Bone marrow (tissue), 2 donors: ENCODE results near the gene COA1.
A peak's percentile ranks its signal among the peaks of the same experiment; 100 is the strongest.

Experiments
- DNase-seq, 2 donors: peaks; one replicate each; lab custom pipeline; 2025; lab: John Stamatoyannopoulos, UW

COA1 gene

DNA sequence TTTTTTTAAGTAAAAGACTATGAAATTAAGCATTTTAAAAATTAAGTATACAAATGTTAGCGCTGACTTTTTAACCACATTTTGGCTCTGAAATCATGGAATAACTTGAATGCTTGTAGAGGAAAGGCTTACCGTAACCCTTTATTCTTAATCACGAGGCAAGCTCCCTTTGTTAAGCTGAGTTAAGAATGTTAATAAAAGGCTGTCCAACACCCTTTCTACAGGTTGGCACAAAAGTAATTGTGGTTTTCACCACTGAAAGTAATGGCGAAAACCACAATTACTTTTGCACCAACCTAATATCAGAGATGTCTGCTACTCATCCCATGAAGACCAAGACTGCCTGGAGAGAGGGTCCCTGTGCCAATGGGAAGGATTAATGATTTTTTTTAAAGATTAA, 75.9 kb downstream of the COA1 start:
- no peak for DNase-seq

DNA sequence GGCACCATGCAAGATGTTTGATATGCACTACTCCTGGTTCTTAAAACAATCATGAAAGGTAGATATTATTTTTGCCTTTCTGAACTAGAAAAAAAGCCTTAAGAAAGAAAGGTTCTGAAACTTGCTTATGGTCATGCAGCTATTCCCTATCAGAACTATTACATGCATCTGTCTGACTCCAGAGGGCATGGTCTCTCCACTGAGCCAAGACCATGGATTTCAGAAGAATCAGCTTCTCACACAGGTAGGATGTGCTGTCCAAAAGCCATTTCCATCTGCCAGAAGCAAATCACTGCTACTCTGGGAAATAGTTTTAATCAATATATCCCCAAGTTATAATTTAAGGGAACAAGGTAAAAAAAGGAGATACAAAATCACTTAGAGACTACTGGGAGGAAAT, 77.0 kb downstream of the COA1 start:
- DNase-seq: no peak

- no peak for DNase-seq
Measured at GRCh38 chr7:43650457-43651052, 78.8 kb downstream of the COA1 start.

DNA sequence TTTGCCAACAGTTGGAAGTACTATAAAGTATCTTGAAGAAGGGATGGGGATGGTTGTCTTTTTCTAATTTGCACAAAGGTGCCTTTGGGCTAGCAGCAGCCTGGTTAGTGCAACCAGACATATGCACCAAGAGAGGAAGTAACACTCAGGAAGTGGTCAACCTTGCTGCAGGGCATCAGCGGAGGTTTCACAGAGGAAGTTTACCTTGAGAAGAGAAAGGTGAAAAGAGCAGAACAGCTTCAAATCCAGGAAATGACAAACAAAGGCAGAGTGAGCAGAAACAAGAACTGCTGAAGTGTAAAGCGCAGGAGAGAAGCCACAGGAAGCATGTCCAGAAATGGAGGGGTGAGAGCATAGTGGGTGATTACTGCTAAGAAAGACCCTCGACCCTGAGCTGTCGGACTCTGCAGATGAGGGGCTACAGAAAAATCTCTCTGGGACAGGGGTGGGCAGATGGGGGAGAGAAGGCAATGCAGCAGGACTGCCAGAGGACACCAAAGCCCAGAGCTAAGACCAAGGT, 79.5 kb downstream of the COA1 start:
- peak in 1 of 2 donors; percentile 16 for DNase-seq

DNA sequence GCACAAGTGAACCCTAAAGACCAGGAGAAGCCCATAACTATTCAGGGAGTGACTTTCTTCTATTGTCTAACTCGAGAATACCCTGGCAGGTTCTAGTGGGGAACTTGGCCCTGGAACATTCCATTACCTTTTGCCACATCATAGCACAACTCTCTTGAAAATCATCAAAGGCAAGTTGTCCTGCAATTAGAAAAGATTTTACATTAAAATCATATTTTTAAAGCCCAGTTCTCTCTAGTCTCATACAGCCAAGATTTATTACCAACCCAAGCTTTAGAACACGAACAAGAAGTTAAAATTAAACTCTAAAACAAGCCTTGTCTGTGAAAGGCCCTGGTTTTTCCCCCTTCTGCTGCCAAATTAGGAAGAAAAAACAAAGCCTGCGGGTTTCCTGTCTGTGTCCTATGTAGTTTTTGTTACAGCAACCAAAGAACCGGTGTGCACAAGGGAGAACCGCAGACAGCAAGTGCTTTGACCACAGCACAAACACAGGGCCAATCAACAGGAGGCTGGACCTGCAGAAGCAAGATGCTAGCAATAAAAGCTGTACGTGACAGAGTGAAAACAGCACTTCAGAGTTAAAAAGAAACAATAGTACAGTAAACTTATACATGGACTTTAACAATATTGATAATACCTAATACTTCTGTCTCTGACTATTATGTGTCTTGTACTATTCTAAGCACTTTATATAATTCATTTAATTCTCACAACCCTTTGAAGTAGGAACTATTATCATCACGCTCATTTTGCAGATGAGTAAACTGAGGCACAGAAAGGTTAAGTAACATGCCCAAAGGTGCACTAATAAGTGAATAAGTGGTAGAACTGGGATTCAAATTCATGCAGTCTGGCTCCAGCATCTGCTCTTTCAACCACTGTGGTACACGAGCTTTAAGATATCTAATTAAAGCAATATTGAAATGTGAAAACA, 80.6 kb downstream of the COA1 start:
- DNase-seq: peak in 1 of 2 donors; percentile 75

DNA sequence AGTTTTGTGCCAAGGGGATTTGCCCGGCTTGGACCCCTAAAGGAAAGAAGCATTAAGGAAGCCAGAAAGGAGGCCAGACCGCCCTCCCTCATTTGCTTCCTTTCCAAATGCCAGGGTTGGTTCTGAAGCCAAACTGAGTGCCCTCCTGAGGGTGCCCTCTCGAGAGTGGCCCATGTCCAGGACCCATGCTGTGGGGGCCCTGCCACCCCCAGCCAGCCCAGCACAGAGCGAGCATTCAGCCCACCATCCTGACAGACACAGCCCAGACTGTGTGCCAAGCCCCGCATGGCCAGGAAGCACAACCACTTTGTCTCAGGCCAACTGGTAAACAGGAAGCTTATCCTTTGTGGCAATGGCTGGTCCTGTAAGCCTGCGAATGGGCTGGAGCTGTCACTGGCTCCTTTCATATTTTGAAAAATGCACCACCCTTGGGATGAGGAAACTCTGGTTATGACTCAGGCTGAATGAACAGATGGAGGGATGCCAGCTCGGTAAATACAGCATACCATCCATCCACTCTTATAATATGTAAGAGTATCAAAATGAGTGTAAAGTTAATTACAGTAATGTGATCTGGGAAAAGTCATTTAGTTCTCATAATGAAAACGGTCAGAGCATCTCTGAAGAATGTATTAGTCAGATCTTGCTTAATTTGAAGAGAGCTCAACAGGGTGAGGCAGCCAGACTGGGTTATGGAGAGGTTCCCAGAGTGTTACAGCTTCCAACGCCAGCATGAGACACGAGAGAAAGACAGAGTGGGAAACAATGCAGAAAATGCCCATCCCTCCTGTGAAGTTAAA, 81.5 kb downstream of the COA1 start:
- DNase-seq: peak; percentile 13 to 84

- DNase-seq: no peak
Measured at GRCh38 chr7:43647339-43647672, 82.0 kb downstream of the COA1 start.

DNA sequence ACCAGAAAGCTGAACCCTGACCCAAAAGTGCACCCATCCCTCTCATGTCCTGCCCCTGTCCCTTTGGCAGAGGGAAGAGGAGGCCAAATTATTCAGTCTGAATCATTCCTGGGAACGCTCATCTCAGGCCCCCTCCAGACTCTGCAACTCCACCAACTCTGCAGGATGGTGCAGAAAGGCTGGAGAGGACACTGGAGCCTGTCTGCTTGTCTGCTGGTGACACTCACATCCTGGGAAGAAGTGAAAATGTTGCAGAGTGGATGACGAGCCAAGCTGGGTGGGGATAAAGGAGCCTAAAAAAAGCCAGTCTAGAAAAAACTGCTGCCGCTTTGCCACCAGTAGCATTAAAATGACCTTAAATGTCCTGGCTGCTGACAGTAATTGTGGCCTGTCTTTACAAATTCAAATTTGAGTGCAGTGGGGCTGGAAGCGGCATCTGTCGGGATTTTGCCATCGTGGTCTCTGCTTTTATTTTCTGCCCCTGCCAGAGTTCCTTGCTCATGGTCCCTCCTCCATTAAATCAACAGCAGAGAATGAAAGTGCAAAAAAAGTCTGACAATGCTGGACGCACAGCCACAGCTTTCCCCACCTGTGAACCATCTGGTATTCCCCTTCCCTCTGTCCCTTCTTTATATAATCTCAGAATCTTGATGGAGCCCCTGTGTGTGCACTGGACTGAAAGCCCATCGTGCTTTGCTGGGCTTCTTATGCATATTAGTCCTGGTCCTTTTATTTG, 82.6 kb downstream of the COA1 start:
- DNase-seq: no peak

GRCh38 chr7:43645699-43646226, 83.6 kb downstream of the COA1 start:
- no peak for DNase-seq

GRCh38 chr7:43643846-43644245, 85.5 kb downstream of the COA1 start:
- DNase-seq: no peak

DNA sequence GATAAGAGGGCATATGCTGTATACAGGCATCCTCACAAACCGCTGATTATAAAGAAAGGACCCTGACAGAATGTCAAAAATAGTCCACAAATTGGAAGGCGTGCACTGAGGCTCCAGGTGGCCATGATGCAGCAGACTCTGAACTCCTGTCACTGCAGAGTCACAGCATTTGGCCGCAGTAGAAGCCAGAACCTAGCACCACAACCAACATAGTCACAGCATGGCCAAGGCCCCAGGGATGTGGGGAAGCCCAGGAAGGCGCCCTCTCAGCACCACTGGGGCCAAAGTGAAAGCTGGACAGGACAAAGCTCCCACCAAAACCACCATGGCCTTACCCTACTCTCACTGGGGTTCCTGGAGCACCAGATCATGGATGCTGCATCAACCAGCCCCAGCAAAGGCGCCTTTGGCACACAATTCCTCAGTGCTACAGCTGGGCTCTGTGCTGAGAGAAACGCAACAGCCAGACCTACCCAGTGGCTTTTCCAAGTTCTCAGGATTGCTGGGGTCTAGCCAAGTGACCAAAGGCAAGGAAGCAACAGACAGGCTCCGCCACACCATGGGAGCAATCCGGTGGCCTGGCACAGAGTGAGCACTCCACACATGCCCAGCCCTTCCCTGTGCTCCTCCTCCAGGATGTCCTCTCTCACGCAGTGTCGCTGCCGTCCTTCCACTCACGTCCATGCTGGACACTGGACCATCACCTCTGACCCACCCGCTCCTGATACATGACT, 86.3 kb downstream of the COA1 start:
- no peak for DNase-seq

DNA sequence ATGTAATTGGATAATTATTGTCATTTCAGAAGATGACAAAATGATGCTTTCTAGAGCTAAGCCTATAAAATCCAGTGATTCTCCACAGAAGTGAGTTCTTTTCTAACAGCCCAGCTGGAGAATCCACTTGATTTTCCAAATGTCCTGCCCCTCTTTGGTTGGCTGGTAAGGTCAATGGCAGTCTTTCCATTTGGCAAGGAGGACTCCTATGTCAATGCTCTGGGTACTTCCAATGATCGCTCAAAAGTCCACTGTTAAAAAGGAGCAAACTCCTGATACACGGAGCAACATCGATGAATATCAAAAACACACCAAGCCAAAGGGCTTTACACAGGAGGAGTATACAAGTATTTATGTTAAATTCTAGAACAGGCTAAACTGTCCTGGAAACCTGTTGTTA, 88.6 kb downstream of the COA1 start:
- no peak for DNase-seq

- no peak for DNase-seq
Measured at GRCh38 chr7:43639858-43640491, 89.3 kb downstream of the COA1 start.

- no peak for DNase-seq
Measured at GRCh38 chr7:43637114-43637806, 92.1 kb downstream of the COA1 start.

- no peak for DNase-seq
Measured at GRCh38 chr7:43636093-43636492, 93.2 kb downstream of the COA1 start.

- no peak for DNase-seq
Measured at GRCh38 chr7:43634384-43634783, 94.9 kb downstream of the COA1 start.

GRCh38 chr7:43632746-43633145, 96.6 kb downstream of the COA1 start:
- DNase-seq: no peak

DNA sequence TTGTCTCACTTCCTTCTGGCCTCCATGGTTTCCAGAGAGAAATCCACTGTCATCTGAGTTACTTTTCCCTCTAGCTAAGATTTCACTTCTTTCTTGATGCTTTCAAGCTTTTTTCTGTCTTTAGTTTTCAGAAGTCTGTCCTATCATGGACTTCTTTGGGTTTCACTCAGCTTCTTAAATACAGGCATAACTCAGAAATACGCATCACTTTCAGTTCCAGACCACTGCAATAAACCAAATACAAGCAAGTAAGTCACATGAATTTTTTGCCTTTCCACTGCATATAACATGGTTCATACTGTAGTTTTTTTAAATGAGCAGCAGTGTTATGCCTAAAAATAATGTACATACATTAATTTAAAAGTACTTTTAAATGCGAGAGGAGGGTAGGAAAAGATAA, 97.8 kb downstream of the COA1 start:
- DNase-seq: no peak

DNA sequence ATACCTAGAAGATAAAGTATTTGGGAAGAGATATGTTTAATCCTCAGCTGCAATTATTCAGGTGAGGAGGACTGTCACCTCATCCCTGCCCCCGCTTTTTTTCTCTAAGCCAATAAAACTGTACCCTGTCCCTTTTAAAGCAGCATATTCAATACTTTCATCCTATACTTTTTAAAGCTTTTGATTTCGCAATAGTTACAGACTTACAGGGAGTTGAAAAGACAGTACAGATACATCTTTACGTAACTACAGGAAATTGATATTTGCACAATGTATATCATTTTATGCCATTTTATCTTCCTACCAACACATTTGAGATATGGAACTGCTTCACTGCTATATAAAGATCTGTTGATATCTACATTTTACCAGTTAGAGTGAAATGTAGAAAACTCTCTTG, 98.8 kb downstream of the COA1 start:
- DNase-seq: no peak

GRCh38 chr7:43629857-43630256, 99.5 kb downstream of the COA1 start:
- no peak for DNase-seq
